Brain microvascular endothelial cell (primary cell): ENCODE data around the gene NUP210L.
A peak's percentile ranks its signal among the peaks of the same experiment; 100 is the strongest.

Source experiments
- DNase-seq: peaks from one replicate; pipeline ENCODE4 v3.0.0-alpha.2; 2020
- H3K27ac ChIP-seq: fragments of 250-450 bp; sonication (Bioruptor Pico); 2 replicates; pipeline ENCODE4 v1.5.1; 2020; ENCODE audit warnings: mild to moderate bottlenecking, moderate library complexity
- H3K27me3 ChIP-seq: fragments of 250-450 bp; sonication (Bioruptor Pico); replicated peaks from 2 replicates; pipeline ENCODE4 v1.5.1; 2020; ENCODE audit warnings: mild to moderate bottlenecking
- H3K36me3 ChIP-seq: fragments of 250-450 bp; sonication (Bioruptor Pico); replicated peaks from 2 replicates; pipeline ENCODE4 v1.5.1; 2020; ENCODE audit warnings: mild to moderate bottlenecking
- H3K4me3 ChIP-seq: 2 replicates; pipeline ENCODE4 v1.5.1; 2011; ENCODE audit warnings: low read depth, mild to moderate bottlenecking, control low read depth, low read length, moderate library complexity
- in situ Hi-C: cut with HindIII; loops from 2 replicates; pipeline ENCODE4 v1.10.0; 2017; ENCODE audit warnings: low sequenced_read_pairs, low pct_ligation_motif_present
- TF ChIP-seq, protein P1 (sequence below): IDR thresholded peaks from 2 replicates; pipeline ENCODE4 v1.5.1; 2011; ENCODE audit warnings: low read depth, mild to moderate bottlenecking, moderate library complexity, low read length, control low read depth, inconsistent platforms; ENCODE audit errors: missing control alignments

NUP210L gene

DNA sequence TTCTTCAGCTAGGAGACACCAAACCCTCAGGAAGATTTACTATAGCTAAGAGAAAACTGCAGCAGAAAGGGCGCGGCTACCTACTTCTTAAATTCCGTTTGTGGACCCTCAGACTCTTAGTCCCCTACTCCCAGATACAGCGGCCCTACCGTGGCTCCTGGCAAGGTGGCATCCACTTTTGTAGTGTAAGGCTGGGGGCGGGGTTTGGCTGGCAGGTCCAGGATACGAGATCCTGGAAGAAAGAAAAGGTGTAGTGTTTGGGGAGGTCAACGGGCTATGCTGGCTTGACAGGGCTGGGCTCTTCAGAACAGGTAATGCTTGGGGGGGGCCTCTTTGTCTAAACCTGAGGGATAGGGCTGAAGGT lies 186.9 kb downstream of the NUP210L start:
- DNase-seq = no peak
- TF ChIP-seq, protein P1, sequence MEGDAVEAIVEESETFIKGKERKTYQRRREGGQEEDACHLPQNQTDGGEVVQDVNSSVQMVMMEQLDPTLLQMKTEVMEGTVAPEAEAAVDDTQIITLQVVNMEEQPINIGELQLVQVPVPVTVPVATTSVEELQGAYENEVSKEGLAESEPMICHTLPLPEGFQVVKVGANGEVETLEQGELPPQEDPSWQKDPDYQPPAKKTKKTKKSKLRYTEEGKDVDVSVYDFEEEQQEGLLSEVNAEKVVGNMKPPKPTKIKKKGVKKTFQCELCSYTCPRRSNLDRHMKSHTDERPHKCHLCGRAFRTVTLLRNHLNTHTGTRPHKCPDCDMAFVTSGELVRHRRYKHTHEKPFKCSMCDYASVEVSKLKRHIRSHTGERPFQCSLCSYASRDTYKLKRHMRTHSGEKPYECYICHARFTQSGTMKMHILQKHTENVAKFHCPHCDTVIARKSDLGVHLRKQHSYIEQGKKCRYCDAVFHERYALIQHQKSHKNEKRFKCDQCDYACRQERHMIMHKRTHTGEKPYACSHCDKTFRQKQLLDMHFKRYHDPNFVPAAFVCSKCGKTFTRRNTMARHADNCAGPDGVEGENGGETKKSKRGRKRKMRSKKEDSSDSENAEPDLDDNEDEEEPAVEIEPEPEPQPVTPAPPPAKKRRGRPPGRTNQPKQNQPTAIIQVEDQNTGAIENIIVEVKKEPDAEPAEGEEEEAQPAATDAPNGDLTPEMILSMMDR = no peak
- Histone ChIP-seq H3K27ac (no peak overlapping the region), H3K4me3 (peak overlapping the region; percentile 56), H3K27me3 (no peaks in the 10 kb centered on the region), H3K36me3 (no peaks in the 10 kb centered on the region)
- in situ Hi-C loops = no loop called here

DNA sequence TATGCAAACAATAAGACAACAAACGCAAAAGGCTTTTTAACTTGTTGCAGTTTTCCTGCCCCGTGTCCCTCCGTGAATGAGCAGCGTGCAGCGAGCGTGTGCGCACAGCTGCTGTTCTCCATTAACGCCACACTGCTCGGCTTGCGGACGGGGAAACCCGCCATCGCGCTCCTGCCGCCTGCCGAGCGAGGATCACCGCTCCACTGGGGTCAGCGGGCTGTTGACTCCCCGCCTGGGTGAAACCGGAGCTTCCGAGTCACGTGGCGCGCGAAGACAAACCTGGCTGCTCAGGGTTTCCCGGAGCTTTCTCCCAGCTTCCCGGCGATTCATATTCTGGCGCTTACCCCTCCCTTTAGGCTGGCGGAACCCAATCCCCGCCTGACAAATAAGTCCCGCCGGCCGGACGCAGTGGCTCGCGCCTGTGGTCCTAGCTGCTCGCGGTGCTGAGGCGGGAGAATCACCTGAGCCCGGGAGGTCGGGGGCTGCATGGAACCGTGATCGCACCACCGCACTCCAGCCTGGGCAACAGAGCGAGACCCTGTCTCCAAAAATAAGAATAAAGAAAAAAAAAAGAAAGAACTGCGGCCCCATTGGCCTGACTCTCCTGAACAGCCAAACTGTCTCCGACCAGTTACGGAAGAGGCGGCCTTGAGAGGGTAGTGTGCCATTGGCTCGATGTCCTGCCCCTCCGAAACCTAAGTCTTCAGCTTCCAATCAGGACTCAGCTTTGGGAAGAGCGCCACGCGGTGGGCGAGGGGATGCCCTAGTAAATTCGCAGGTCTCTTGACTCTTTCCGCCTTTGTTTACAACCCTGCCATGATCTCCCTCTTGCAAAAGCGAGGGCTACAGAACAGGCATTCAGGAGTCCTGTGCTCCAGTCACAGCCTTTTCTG lies 187.5 kb downstream of the NUP210L start, which contains the start of gene CREB3L4:
Gene CREB3L4 (plus strand): TSS at position 796 of the 893 bp plus-strand sequence. CDS start 624 bp downstream, outside the sequence.
- in situ Hi-C loops = no loop called here
- Histone ChIP-seq H3K27me3 (no peaks in the 10 kb centered on the region), H3K4me3 (peak within 1 kb of the TSS; percentile 56), H3K27ac (peak within 1 kb of the TSS; percentile 71), H3K36me3 (no peaks in the 10 kb centered on the region)
- TF ChIP-seq, protein P1 = peak; percentile 61
- peak; percentile 94 for DNase-seq

DNA sequence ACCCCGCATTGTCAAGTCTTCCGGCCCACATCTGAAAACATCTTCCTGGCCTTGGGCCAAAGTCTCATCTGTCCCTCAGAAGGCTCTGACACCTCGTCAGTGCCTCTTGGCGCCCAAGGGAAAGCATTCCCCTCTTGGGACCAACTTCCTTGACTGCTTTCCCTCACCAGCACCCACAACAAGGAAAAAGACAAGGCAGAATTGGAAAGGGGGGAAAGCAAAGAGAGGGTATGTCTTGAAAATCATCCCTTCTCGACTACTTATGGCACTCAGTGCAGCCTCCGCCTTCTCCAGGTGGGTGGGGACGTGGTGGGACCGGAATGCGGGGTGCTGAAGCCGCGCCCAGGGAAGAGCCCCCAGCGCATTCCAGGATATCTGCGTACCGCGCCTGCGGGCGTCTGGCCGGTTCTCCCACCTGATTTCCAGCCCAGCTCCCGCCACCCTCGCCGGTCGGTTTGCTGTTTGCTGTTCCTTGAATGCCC lies 191.0 kb downstream of the NUP210L start:
- Histone ChIP-seq H3K4me3 (peak overlapping the region; percentile 81), H3K27ac (peak overlapping the region; percentile 85), H3K27me3 (no peaks in the 10 kb centered on the region), H3K36me3 (peaks cover 2% of the 10 kb centered on the region)
- DNase-seq = no peak
- TF ChIP-seq, protein P1 = no peak
- in situ Hi-C loops = no loop called here

DNA sequence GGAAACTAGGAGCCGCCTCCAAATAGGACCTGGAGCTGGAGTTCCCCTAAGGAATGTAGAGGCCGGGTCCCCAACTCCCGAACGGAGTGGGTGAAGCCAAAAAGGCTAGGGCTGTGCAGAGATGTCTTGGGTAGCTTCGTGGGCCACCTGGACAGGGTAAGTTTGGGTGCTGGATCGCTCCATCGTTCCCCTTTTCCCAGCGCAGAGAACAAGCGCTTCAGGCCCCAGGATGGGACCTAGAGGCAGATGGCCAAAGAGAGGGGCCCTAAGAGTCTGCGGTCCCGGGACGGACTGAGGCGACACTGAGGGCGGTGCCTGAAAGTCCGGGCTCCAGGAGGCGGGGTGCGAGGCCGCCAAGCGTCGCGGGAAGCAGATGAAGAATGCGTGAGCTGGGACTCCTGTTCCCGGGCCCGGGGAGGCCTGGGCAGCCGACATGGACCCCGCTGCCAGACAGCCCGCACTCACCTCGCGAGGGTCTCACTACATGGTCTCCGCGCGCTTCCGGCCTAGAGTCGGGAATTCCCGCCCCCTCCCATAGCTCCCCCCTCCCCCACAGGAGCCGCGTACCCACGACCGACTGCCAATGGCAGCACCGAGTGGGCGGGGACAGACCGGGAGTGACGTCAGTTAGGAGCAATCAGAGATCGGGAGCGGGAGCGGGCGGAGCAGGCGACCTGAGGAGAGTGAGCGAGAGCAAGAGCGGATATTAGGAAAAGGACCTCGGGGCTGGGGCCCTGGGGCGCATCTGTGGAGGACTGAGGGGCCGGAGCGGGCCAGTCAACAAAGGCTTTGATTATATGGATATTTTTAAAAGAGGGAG lies 191.6 kb downstream of the NUP210L start, which contains the start of gene SLC39A1:
Gene SLC39A1 (minus strand): TSS at position 508 of the 820 bp plus-strand sequence. CDS start 822 bp downstream, outside the sequence.
- TF ChIP-seq, protein P1 = no peak
- DNase-seq = peak; percentile 96
- Histone ChIP-seq H3K4me3 (peak within 1 kb of the TSS; percentile 81), H3K27me3 (no peaks in the 10 kb centered on the region), H3K27ac (peak within 1 kb of the TSS; percentile 85), H3K36me3 (peaks cover 2% of the 10 kb centered on the region)
- in situ Hi-C loops = no loop called here

DNA sequence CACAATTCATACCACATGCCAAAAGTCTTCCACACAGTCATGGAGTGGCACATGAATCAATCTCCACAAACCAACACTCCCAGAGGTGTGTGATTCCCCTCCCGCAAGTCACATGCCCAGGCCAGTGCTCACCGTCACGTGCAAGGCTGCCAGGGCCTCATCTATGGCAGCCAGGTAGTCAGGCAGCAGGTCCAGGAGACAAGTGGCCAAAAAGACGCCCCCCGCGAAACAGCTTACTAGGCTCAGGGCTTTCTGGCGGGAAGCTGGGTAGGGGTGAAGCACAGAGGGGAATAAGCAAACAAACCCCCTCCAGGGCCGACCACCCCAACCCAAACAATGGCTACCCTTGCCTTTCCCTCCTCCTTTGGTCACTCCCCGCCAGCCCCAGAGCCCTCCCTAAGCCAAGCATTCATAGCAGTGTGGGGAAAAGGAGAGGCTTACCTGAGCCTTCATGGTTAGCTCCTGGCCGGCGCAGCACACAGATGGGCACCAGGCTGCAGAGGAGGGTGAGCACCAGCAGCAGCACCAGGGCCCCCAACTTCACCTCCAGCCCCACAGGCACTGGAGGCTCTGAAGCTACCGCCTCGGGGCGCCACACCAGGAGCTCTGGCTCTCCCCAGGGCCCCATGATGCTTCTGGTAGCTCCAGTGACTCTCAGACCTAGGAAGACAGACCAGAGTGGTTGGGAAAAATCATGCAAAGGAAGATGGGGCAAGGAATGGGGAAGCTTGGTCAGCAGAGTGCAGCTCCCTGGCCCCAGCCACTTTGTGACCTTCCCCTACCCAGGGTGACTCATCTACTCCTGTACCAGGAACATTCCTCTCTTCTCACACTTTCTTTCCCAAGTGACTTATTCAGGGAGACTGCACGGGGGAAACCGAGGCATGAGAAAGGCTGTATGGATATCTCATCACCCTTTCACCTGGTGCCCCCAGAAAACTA lies 192.5 kb downstream of the NUP210L start:
- TF ChIP-seq, protein P1 = no peak
- in situ Hi-C loops = no loop called here
- Histone ChIP-seq H3K36me3 (peaks cover 2% of the 10 kb centered on the region), H3K4me3 (peak overlapping the region; percentile 81), H3K27ac (peak overlapping the region; percentile 85), H3K27me3 (no peaks in the 10 kb centered on the region)
- no peak for DNase-seq
